IPS-18c (cell line): ENCODE results near the gene LIF.
"Not testable (repeated sequence)": the region's sequence is repeated elsewhere in the genome, so short reads cannot be mapped to it uniquely, and the experiment has no call there.

Source experiments
- H3K4me3 ChIP-seq: 2 replicates; pipeline ENCODE4 v1.7.0; 2013; ENCODE audit warnings: low read depth, mild to moderate bottlenecking, low read length, moderate library complexity; ENCODE audit not compliant: insufficient read depth
- H3K9me3 ChIP-seq: one replicate; pipeline ENCODE4 v1.6.1; 2013; ENCODE audit warnings: mild to moderate bottlenecking, low read length, moderate library complexity; ENCODE audit not compliant: control insufficient read depth, insufficient read depth

LIF gene

DNA sequence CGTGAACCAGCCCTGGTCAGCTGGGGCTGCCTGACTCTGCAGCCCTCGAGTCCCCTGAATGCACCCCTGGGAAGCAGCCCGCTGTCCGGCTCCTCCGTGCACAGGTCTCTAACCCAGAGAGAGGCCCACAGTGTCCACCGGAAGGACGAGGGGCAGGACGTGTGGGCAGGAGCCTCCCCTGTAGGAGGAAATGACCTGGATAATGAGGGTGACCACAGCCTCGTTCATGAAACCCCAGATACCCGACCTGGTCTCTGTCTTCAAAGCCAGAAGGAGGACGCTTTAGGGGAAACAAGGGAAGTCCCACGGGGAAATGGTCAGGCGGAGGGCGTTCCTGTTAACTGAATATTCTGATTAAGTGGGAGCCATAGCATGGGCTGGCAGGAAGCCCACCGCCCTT, 23.3 kb downstream of the LIF start:
- no peaks in the 10 kb centered on the region for H3K9me3 ChIP-seq
- no peak overlapping the region for H3K4me3 ChIP-seq

DNA sequence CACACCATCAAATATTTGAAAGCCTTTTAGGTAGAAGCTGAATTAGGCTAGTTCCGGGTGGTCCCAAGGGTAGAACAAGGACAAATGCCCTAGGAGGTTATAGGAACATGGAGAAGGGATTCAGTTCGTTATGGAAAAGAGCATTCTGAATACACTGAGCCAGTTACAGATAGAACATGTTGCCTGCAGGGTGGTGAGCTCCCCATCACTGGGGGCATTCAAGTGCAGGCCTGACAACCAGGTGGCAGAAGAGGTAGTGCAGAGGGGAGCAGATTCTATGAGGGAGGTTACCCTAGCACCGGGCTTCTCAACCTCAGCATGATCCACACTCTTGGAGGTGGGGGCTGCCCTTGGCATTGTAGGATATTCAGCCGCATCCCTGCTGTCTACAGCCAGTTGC, 24.2 kb downstream of the LIF start:
- no peak overlapping the region for H3K4me3 ChIP-seq
- no peaks in the 10 kb centered on the region for H3K9me3 ChIP-seq

DNA sequence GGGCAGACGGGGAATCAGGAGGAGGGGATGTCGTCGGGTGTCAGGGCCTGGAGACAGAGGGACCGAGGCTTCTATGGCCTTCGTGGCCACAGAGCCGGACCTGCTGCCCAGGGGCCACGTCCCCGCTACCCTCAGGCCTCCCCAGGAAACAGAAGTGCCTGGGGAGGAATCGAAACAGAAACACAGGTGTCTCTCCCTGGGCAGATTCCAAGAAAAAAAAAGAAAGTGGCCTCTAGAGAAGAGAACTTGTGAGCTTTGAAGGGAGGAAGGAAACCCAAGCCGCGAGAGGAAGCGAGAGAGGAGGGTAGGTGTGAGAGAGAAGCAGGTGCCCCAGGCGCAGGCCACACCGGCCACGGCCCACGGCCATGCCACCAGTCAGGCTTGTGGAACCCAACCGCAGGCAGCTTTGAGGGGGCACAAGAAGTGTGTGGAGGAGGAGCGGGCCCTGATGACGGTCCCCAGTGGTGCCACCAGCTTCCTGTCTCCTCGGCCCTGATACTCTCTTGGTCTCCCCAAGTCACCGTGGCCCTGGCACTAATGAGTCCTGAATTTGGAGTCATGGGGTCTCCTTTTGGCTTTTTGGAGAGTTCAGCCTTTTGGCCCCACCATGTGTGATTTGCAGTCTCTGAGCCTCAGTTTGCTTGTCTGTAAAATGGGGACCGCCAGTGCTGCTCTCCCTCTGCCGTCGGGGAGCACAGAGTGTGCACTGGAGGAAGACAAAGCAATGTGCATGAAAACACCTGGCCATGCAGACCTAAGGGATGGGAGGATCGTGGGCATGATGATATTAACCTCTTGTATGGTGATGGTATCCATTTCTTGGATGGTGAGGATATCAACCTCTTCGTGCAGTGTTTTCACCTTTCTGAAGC, 25.2 kb downstream of the LIF start:
- Histone ChIP-seq H3K9me3 (no peaks in the 10 kb centered on the region), H3K4me3 (no peak overlapping the region)

DNA sequence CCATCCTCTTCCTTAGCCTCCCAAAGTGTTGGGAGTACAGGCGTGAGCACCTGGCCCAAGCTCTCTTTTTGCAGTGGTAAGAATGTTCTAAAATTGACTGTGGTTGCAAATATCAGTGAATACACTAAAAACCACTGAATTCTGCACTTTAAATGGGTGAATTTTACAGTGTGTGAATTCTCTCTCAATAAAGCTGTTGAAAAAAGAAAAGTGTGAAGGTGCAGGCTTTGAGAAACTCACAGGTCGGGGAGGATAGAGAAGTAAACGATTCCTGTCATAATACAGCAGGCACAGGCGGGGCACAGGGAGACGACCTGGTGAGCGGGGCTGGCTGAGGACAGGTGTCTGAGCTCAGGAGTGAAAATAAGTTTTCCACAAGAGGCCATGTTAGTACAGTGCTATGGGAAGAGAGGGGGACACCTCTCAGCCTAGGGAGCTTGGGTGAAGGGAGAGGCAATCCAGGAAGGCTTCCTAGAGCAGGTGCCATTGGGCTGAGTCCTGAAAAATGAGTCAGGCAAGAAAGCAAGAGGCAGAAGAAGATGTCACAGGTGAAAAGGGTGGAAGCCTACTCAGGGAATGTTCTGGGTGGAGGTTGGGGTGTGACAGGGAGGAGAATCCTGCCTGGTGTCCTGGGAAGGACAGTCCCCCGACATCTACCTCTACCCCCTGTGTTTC, 26.1 kb downstream of the LIF start:
- Histone ChIP-seq H3K4me3 (no peak overlapping the region), H3K9me3 (no peaks in the 10 kb centered on the region)

DNA sequence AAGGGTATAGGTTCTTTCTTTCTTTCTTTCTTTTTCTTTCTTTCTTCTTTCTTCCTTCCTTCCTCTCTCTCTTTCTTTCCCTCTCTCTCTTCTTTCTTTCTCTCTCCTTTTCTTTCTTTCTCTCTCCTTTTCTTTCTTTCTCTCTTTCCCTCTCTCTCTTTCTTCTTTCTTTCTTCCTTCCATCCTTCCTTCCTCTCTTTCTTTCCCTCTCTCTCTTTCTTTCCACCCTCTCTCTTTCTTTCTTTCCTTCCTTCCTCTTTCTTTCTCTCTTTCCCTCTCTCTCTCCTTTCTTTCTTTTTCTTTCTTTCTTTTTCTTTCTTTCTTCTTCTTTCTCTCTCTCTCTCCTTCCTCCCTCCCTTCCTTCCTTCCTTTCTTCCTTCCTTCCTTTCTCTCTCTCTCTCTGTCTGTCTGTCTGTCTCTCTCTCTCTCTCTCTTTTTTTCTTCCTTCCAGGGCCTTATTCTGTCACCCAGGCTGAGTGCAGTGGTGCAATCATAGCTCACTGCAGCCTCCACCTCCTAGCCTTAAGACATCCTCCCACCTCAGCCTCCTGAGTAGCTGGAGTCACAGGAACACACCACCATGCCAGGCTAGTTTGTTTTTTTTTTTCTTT, 26.8 kb downstream of the LIF start:
- H3K9me3 ChIP-seq, result no peaks in the 10 kb centered on the region
- H3K4me3 ChIP-seq, result no peak overlapping the region

DNA sequence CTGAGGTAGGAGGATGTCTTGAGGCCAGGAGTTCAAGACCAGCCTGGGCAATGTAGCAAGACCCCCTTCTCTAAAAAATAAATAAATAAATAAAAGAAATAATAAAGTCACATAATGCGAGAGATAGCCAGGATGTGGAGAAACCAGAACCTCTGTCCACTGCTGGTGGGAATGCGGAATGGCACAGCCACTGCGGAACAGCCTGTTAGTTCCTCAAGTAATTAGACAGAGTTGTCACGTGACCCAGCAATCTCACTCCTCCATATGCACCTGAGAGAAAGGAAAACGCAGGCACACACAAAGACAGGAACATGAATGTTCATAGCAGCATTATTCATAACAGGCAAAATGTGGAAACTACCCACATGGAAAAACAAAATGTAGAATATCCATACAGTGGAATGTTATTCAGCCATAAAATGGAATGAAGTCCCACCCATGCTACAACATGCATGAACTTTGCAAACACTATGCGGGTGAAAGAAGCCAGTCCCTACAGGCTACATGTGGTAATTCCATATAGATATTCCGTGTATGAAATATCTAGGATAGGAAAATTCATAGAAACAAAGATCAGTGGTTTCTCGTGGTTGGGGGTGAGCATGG, 27.4 kb downstream of the LIF start:
- Histone ChIP-seq H3K4me3 (no peak overlapping the region), H3K9me3 (no peaks in the 10 kb centered on the region)

DNA sequence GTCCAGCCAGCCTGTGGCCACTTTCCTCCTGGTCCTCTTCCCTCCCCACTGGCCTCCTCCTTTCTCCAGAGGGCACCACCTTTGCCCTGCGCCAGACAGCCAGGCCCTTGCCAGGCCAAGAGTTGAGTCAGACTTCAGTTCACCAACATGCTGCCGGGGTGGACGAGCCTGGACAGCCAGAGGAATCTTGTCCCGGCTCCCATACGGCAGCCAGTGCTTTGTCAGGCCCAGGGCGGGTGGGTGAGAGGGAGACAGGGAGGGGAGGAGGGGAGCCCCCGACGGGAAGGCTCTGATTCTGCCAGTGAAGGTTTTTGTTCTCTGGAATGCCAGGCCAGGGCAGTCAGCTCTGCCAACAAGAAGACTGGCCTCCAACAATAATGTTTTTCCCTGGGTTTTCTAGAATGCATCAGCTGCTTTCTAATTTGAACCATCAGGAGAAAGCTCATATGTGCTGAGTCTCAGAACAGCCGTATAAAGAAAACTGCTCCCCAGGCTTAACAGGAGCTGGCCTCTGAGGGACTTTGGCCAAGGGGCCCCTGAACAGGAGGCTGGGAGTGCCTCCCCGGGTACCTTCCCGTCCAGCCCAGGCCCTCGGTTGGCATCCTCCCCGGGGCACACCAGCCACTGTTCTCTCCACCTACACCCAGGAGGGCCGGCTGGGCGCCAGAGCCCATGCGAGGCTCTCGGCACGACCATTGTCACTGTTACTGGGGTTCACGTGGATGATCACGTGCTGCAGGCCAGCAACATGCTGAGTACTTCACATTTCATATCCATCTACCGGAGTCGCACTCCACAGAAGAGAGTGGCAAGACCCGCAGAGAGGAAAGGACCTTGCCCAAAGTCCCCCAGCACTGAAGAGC, 28.6 kb downstream of the LIF start:
- Histone ChIP-seq H3K9me3 (no peaks in the 10 kb centered on the region), H3K4me3 (no peak overlapping the region)

DNA sequence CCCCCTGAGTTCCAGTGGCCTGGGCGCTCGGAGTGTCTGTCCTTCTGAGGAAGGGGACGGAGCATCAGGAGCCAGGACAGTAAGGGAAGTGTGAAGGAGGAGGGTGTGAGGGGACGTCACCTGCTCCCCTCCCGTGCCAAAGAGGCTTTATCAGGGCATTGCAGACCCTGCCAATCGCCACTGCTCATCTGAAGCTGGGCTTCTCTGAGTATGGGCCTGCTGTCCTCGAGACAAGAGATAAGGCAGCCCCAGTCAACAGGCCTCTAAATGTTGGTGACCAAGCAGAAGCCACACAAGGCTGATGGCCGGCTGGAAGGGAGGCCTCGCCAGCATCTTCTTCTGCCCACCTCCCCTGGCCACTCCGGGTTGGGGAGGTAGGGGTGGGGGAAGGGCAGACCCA, 29.8 kb downstream of the LIF start:
- Histone ChIP-seq H3K9me3 (no peaks in the 10 kb centered on the region), H3K4me3 (no peak overlapping the region)

DNA sequence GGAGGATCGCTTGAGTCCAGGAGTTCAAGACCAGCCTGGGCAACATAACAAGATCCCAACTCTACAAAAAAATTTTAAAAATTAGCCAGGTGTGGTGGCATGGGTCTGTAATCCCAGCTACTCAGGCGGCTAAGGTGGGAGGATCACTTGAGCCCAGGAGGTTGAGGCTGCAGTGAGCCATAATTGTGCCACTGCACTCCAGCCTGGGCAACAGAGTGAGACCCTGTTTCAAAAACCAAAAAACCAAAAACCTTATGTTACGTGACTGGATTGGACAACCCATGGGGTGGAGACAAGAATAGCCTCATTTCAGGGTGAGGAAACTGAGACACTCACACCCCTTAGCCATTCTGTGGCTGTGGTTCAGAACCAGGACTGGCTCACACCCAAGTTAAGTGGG, 30.3 kb downstream of the LIF start:
- H3K9me3 ChIP-seq, H3K4me3 ChIP-seq: not testable (repeated sequence)

DNA sequence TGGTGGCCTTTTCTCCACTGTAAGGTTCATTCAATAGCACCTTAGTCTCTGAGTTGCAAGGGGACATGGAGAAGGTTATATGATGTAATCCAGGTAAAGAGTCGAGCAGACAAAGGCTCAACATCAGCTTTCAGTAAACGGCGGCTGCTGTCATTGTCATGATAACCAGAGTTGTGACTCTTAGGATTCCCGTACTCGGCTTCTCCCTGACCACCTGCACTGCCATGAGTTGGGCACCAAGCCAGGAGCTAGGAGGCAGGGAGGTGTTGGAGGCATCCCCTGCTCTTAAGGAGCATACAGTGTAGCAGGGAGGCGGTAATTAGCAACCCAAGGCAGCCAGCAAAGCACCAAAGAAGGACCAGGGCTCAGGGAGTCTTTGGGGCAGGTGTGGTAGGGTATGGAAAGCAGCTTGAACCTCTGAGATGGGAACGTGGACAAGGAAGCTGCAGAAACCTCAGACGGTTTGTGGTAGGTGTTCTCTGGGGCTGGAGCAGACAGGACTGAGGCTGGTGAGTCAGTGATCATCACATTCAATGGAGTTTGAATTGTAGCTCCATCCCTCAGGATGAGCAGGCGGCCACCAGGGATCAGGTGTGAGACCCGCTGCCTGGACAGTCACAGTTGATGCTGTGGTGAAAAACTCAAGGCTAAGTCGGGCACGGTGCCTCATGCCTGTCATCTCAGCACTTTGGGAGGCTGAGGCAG, 31.7 kb downstream of the LIF start:
- no peaks in the 10 kb centered on the region for H3K9me3 ChIP-seq
- H3K4me3 ChIP-seq, result no peak overlapping the region

DNA sequence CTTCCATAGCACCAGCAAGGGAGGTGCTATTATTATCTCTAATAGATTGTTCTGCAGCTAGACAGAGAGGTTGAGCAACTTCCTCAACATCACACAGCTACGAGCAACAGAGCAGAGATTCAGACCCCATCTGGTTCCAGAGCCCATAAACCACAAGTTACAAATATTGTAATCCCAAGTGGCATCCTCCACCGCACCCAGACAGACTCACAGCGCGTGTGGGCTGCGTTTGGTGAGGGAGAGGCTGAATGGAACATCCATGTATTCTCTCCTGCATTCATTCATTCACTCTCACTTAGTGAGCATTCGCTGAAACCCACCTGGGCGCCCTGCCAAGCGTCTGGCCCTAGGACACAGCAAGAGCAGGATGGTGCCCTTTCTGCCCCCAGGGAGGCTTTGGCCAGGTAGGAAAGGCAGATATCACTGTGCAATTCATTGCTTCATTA, 33.5 kb downstream of the LIF start:
- H3K4me3 ChIP-seq, result no peak overlapping the region
- no peaks in the 10 kb centered on the region for H3K9me3 ChIP-seq

DNA sequence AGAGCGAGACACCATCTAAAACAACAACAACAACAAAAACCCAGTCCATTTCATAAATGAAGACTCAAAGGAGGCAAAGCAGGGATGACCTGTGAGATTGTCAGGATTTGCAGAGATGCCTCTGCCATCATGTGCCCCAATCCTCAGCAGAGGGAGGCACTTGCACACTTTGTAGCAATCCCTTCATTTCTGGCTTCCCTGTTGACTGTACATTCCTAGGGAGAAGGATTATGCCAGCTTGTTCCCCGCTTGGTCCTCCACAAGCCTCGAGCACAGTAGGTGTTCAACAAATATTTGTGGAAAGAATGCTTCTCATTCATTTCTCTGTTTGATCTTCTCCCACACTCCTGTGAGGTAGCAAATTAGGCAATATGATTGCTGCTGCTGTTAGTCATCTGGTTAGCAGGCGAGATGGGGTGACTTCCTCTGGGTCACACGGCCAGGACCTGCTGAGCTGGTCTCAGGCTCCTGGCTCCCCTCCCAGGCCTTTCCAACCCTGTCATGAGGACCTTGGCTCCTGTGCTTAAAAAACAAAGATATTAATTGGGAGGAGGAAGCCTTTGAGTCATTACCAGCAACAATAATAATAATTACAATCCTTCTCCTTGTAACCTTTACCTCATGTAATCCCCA, 34.1 kb downstream of the LIF start:
- H3K9me3 ChIP-seq, result no peaks in the 10 kb centered on the region
- H3K4me3 ChIP-seq, result no peak overlapping the region

DNA sequence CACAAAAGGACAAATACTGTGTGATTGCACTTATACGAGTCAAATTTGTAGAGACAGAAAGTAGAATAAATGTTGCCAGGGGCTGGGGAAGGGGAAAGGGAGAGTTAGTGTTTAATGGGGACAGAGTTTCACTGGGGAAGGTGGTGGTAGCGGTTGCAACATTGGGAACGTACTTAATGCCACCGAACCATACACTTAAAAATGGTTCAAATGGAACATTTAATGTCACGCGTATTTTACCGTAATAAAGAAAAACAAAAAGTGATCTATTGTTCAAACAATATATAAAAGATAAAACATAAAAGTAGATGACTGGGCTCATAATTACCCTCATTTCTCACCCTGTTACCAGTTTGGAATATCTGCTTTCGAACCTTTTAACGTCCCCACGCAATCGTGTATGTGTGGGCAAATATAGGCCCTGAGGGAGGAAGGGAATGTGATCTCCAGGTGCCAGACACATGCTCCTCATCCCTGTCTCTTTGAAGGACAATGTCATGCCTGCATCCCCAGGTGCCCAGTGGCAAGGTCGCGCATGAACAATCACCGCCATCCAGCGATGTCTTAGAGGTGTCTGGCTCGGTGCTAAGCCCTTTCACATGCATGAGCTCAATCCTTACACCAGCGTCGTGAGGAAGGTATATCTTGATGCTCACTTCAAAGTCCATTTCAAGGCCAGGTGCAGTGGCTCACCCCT, 35.3 kb downstream of the LIF start:
- no peaks in the 10 kb centered on the region for H3K9me3 ChIP-seq
- H3K4me3 ChIP-seq, result no peak overlapping the region

DNA sequence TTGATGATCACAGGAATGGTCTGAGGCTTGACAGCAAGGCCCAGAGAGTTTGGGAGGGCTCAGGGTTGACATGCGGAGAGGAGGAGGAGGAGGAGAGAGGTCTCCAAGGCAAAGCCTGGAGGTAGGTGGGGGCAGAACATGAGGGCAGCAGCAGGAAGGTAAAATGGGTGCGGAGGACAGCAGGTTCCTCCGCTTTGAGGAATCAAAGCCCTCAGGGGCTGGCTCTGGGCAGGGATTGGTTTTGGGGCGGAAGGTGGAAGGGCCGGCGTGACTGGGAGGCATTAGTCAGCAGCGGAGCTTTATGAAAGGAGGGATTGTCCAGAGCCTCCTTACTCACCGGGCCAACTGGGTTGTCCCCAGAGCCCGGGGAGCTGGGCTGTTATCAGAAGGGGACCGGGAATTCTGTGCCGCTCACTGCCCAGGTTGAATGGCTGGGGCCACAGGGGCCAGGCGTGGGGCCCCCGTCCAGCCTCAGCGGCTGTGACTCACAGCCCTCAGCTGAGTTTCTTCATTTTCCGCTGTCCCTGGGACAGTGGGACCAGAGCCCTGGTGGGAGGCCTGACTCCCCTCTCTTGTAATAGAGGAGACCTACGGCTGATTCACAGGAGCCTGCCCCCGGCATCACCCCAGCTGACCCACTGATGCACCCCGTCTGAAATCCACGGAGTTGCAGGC, 36.2 kb downstream of the LIF start:
- Histone ChIP-seq H3K9me3 (no peaks in the 10 kb centered on the region), H3K4me3 (no peak overlapping the region)

DNA sequence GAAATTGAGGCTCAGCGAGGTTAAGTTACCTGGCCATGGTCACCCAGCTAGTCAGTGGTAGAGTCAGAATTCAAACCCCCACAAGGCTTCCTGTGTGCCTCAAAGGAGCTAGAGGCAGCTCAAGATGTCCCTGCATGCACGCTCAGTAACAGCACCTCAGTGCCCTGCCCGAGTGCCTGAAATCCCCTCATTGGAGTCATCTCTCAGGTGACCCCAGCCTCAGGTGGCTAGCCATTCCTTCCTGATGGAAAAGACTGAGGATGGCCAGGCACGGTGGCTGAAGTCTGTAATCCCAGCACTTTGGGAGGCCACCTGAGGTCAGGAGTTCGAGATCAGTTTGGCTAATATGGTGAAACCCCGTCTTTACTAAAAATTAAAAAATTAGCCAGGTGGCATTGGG, 36.9 kb downstream of the LIF start:
- Histone ChIP-seq H3K9me3 (no peaks in the 10 kb centered on the region), H3K4me3 (no peak overlapping the region)
